ENCODE results near the gene GRIN2C. TPM values are rescaled to one million over a fixed set of nuclear protein-coding genes. Genes with fewer than 3 reads are reported as not detected.

Gene GRIN2C
- total RNA-seq, 4 donors from 2014 or later = 0.13 TPM; not detected in 3

DNA sequence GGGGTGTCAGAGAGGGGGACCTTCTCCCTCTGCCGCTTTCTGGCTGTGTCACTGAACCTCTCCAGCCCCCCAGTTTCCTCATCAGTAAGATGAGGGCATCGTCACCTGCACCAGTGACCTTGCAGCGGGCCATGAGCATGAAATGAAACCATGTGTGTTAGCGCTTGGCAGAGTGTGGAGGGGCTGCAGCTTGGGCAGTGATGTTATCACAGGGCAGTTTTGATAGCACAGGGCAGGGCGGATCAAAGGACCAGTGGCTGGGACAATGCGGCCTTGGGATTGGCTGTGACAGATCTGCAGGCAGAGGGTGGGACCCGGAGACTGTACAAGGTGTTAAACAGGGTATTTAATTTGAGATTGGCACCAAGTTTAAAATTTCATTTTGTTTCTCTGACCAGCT is 44.6 kb downstream of the GRIN2C start:
- Histone ChIP-seq H3K27me3 (no peaks in the 10 kb centered on the region), H3K36me3 (peaks cover 23% of the 10 kb centered on the region), H3K4me3 (no peak overlapping the region), H3K9me3 (no peaks in the 10 kb centered on the region), H3K4me1 (no peaks in the 10 kb centered on the region), H3K27ac (no peak overlapping the region)
- no peak for DNase-seq (ENCODE audit: low spot score in 2 of 2)
- TF ChIP-seq, protein P1, sequence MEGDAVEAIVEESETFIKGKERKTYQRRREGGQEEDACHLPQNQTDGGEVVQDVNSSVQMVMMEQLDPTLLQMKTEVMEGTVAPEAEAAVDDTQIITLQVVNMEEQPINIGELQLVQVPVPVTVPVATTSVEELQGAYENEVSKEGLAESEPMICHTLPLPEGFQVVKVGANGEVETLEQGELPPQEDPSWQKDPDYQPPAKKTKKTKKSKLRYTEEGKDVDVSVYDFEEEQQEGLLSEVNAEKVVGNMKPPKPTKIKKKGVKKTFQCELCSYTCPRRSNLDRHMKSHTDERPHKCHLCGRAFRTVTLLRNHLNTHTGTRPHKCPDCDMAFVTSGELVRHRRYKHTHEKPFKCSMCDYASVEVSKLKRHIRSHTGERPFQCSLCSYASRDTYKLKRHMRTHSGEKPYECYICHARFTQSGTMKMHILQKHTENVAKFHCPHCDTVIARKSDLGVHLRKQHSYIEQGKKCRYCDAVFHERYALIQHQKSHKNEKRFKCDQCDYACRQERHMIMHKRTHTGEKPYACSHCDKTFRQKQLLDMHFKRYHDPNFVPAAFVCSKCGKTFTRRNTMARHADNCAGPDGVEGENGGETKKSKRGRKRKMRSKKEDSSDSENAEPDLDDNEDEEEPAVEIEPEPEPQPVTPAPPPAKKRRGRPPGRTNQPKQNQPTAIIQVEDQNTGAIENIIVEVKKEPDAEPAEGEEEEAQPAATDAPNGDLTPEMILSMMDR (IDR thresholded peaks at IDR 0.05) = no peak
- TF ChIP-seq EP300 (IDR thresholded peaks at IDR 0.05) = no peak
- TF ChIP-seq POLR2A (IDR thresholded peaks at IDR 0.05) = no peak
- no peak for TF ChIP-seq POLR2AphosphoS5 (IDR thresholded peaks at IDR 0.05)
- WGBS = 98% methylated on average over 7 of the region's 7 CpGs

DNA sequence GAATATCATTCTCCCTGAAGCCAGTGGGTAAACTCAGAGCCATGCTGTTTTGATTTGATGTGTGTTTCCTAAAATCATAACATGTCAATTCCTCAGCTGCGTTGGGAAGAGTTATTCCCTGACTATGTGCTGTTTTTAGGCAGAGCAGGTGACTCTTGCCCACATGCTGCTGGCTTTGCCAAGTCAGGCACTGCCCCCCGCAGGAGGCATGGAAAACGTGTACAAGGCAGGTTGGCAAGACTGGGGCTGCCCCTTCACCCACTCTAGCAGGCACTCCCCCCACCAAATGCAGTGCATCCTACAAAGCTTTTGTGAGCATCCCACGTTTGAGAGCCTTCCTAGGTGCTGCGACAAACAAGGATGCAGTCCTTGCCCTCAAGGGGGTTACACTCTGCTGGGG is 45.2 kb downstream of the GRIN2C start:
- Histone ChIP-seq H3K36me3 (peaks cover 17% of the 10 kb centered on the region), H3K4me1 (no peaks in the 10 kb centered on the region), H3K4me3 (no peak overlapping the region), H3K9me3 (no peaks in the 10 kb centered on the region), H3K27ac (no peak overlapping the region), H3K27me3 (no peaks in the 10 kb centered on the region)
- TF ChIP-seq POLR2A (IDR thresholded peaks at IDR 0.05) (no peak), POLR2AphosphoS5 (IDR thresholded peaks at IDR 0.05) (no peak), EP300 (IDR thresholded peaks at IDR 0.05) (no peak)
- TF ChIP-seq, protein P1 (IDR thresholded peaks at IDR 0.05) = no peak
- 100% methylated on average over 2 of the region's 5 CpGs for WGBS
- no peak for DNase-seq (ENCODE audit: low spot score in 2 of 2)

DNA sequence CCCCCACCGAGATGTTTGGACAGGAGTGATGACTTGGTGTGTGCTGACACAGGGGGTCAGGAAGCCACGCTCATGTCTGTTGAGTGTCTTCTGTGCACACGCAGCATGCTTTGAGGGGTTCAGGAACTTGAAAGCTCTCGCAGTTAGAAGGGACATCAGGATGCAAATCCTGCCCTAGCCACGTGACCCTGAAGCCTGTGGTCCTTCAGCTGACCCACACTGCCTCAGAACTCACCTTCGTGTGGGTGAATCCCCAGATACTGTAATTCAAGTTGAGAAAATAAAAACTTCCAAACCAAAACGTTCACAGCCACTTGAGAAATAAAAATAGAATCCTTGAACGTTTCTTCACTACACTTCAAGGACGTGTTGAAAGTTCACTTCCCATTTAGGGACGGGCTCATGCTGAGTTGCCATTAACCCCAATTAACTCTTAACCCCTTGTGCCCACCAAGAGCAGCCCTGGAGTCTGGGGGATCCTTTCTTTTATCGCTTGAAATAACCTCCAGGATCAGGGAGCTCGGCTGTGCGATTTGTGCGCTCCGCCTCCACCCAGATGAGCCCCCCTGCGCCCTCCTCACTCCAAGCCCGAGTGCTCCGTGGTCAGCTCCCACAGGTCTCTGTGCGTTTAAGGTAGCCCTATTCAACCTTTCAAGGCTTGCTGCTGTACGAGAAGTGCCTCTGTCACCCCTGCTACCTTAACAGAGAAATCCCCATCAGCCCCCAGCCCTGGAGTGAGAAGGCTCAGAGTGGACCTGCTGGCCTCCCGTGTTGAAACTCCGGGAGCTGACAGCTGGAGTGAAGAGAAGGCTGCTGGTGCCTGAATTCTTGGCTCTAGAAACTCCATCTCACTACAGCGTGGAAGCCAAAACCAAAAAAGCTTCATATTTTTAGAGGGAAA is 47.3 kb downstream of the GRIN2C start:
- H3K27ac ChIP-seq = no peak overlapping the region
- peaks cover 14% of the 10 kb centered on the region for H3K36me3 ChIP-seq
- H3K27me3 ChIP-seq = no peaks in the 10 kb centered on the region
- no peaks in the 10 kb centered on the region for H3K4me1 ChIP-seq
- H3K4me3 ChIP-seq = no peak overlapping the region
- DNase-seq (ENCODE audit: low spot score in 2 of 2) = no peak
- no peaks in the 10 kb centered on the region for H3K9me3 ChIP-seq
- TF ChIP-seq POLR2AphosphoS5 (IDR thresholded peaks at IDR 0.05) = no peak
- WGBS = 65% methylated on average over 23 of the region's 23 CpGs

DNA sequence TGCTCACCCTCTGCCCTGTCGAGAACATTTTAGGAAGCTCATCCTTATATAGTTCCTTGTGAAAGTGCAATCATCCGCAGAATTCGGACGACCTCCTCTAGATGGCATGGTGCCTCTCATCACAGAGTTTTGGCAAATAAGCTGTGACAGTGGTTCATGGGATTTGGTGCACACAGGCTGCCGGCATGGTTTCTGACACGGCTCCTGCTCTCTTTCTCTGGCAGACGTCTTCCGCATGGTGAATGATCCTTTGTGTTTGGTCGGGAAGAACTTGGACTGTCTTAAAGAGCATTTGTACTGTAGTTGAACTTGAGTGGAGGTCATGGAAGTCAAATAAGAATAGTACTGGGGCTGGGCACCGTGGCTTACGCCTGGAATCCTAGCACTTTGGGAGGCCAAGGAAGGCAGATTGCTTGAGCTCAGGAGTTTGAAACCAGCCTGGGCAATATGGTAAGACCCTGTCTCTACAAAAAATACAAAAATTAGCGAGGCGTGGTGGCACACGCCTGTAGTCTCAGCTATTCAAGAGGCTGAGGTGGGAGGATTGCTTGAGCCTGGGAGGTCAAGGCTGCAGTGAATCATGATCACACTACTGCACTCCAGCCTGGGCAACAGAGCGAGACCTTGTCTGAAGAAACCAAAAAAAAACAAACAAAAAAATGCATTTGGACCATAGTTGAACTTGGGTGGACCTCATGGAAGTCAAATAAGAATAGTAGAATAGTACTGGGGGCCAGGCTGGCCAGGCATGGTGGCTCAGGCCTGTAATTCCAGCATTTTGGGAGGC is 48.8 kb downstream of the GRIN2C start:
- no peak overlapping the region for H3K4me3 ChIP-seq
- DNase-seq (ENCODE audit: low spot score in 2 of 2) = no peak

DNA sequence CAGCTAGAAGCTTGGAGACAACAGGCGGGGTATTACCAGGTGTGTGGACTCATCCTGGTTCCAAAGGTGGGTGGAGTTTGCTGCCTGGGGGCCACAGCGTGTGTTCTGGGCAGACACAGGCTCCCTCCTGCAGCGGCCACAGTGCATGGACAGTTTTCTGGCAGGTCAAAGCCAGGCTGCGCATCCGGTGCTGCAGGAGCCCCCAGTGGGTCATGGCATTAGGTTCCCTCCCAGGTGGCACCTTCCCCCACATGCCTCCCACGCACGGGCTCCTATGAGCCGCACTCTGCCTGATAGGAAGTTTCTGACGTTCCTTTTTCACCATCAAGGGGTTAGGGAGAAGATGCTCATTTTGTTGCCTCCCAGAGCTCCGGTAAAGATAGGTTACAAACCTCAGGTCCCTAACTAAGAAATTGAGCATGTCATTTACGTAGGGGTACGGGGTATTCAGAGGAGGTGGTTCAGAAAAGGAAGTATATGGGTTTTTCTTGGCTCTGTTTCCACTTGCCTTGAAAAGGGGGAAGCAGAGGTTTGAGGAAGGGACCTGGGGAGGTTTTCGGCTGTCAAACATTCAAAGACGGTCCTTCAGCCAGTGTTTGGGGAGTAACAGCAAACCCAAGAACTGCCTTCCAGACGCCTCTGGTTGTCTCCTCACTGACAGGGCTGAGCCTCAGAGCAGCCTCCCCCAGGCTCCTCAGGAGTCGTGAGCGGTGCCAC is 50.8 kb downstream of the GRIN2C start:
- 94% methylated on average over 13 of the region's 17 CpGs for WGBS
- H3K27ac ChIP-seq = no peak overlapping the region
- H3K36me3 ChIP-seq = peaks cover 24% of the 10 kb centered on the region
- H3K9me3 ChIP-seq = no peaks in the 10 kb centered on the region
- no peak for TF ChIP-seq POLR2A (IDR thresholded peaks at IDR 0.05)
- TF ChIP-seq EP300 (IDR thresholded peaks at IDR 0.05) = no peak
- no peak for TF ChIP-seq POLR2AphosphoS5 (IDR thresholded peaks at IDR 0.05)
- TF ChIP-seq, protein P1 (IDR thresholded peaks at IDR 0.05) = no peak
- no peak overlapping the region for H3K4me3 ChIP-seq
- no peak for DNase-seq (ENCODE audit: low spot score in 2 of 2)
- H3K4me1 ChIP-seq = no peaks in the 10 kb centered on the region
- H3K27me3 ChIP-seq = no peaks in the 10 kb centered on the region

More for the DNA sequence above, 48.8 kb downstream of the GRIN2C start:
- WGBS = 82% methylated on average over 15 of the region's 15 CpGs
- no peak for TF ChIP-seq POLR2AphosphoS5 (IDR thresholded peaks at IDR 0.05)
- TF ChIP-seq, protein P1 (IDR thresholded peaks at IDR 0.05) = no peak
- no peak for TF ChIP-seq POLR2A (IDR thresholded peaks at IDR 0.05)
- no peak for TF ChIP-seq EP300 (IDR thresholded peaks at IDR 0.05)
- H3K4me1 ChIP-seq = no peaks in the 10 kb centered on the region
- no peak overlapping the region for H3K27ac ChIP-seq
- H3K9me3 ChIP-seq = no peaks in the 10 kb centered on the region
- peaks cover 14% of the 10 kb centered on the region for H3K36me3 ChIP-seq
- H3K27me3 ChIP-seq = no peaks in the 10 kb centered on the region
